ENCODE data around the gene S1PR1.

DNA sequence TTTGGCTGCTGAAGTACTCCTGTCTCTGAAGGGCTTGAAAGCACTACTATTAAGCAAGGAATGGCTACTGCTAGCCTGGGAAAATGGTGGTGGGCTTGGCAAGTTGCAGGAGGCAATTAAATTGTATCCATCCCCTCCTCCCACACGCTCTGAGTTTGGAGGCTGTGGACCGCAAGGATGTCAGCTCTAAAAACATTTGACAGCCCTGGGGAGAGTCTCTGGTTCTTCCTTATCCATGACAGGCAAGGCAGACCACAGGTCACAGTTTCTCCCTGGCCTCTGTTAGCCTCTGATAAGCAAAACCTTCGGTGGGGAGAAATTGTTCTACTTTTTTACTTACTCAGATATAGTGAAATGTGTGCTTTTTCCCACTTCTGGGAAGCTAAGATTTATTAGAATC lies 46.6 kb downstream of the S1PR1 start:
- no peak for TF ChIP-seq POLR2A (IDR thresholded peaks at IDR 0.05)
- TF ChIP-seq, protein P1, sequence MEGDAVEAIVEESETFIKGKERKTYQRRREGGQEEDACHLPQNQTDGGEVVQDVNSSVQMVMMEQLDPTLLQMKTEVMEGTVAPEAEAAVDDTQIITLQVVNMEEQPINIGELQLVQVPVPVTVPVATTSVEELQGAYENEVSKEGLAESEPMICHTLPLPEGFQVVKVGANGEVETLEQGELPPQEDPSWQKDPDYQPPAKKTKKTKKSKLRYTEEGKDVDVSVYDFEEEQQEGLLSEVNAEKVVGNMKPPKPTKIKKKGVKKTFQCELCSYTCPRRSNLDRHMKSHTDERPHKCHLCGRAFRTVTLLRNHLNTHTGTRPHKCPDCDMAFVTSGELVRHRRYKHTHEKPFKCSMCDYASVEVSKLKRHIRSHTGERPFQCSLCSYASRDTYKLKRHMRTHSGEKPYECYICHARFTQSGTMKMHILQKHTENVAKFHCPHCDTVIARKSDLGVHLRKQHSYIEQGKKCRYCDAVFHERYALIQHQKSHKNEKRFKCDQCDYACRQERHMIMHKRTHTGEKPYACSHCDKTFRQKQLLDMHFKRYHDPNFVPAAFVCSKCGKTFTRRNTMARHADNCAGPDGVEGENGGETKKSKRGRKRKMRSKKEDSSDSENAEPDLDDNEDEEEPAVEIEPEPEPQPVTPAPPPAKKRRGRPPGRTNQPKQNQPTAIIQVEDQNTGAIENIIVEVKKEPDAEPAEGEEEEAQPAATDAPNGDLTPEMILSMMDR (IDR thresholded peaks at IDR 0.05 in 8 of 11, conservative IDR thresholded peaks at IDR 0.05 in 3 of 11): no peak
